ENCODE measurements around the gene ARID3C. TPM values are rescaled to one million over a fixed set of nuclear protein-coding genes. Genes with fewer than 3 reads are reported as not detected.
"Not testable (repeated sequence)": the region's sequence is repeated elsewhere in the genome, so short reads cannot be mapped to it uniquely, and the experiment has no call there.

ARID3C gene
- total and polyA plus RNA-seq, 9 donors = 0.07 to 0.15 (median 0.12) TPM; not detected in 4

DNA sequence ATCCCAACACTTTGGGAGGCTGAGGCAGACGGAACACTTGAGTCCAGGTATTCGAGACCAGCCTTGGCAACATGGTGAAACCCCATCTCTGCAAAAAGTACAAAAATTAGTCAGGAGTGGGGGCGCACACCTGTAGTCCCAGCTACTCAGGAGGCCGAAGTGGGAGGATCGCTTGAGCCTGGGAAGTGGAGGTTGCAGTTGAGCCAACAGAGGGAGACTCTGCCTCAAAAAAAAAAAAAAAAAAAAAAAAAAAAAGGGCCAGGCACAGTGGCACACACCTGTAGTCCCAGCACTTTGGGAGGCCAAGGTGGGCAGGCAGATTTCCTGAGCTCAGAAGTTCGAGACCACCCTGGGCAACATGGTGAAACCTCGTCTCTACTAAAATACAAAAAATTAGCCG is 10.5 kb upstream of the ARID3C start:
- H3K4me3 ChIP-seq (ENCODE audit: low read length); H3K27me3 ChIP-seq (ENCODE audit: control insufficient read depth, insufficient read depth, low read length); H3K27ac ChIP-seq (ENCODE audit: low read length); H3K9me3 ChIP-seq (replicated peaks; ENCODE audit: control insufficient read depth, low read depth, low read length); DNase-seq: not testable (repeated sequence)
- peaks cover 34% of the 10 kb centered on the region for H3K4me1 ChIP-seq (ENCODE audit: control insufficient read depth, insufficient read depth, low read length)
- 72% methylated on average over 6 of the region's 8 CpGs for WGBS (ENCODE audit: insufficient coverage)
- peaks cover 14% of the 10 kb centered on the region for H3K36me3 ChIP-seq (ENCODE audit: control insufficient read depth, insufficient read depth, low read length)

DNA sequence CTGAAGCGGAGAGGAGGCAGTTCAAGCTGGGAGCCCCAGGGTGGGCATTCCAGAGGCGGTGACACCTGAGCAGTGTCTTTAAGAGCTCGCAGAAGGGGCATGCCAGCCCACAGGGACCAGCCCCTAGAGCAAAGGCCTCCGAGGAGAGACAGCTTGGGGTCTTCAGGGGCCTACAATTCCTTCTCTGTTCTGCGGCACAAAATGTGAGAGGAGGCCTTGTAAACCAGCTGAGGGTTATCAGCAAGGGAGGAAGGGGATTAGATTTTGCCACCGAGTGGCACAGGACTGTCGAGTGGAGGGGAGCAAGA is 9.2 kb upstream of the ARID3C start:
- peaks cover 37% of the 10 kb centered on the region for H3K4me1 ChIP-seq (ENCODE audit: control insufficient read depth, insufficient read depth, low read length)
- H3K27ac ChIP-seq (ENCODE audit: low read length) = peak overlapping the region; percentile 80
- no peak for DNase-seq
- H3K9me3 ChIP-seq (replicated peaks; ENCODE audit: control insufficient read depth, low read depth, low read length) = no peaks in the 10 kb centered on the region
- WGBS (ENCODE audit: insufficient coverage) = 0% methylated on average over 4 of the region's 7 CpGs
- H3K36me3 ChIP-seq (ENCODE audit: control insufficient read depth, insufficient read depth, low read length) = peaks cover 14% of the 10 kb centered on the region
- H3K27me3 ChIP-seq (ENCODE audit: control insufficient read depth, insufficient read depth, low read length) = no peaks in the 10 kb centered on the region
- peak overlapping the region; percentile 81 for H3K4me3 ChIP-seq (ENCODE audit: low read length)

- Histone ChIP-seq H3K9me3 (replicated peaks; ENCODE audit: control insufficient read depth, low read depth, low read length) (no peaks in the 10 kb centered on the region), H3K4me3 (ENCODE audit: low read length) (peak within 1 kb of the TSS; percentile 81), H3K27me3 (ENCODE audit: control insufficient read depth, insufficient read depth, low read length) (no peaks in the 10 kb centered on the region), H3K36me3 (ENCODE audit: control insufficient read depth, insufficient read depth, low read length) (peaks cover 14% of the 10 kb centered on the region), H3K27ac (ENCODE audit: low read length) (peak within 1 kb of the TSS; percentile 80), H3K4me1 (ENCODE audit: control insufficient read depth, insufficient read depth, low read length) (peaks cover 37% of the 10 kb centered on the region)
- peak; percentile 96 for DNase-seq
- under 1% methylated on average over 74 of the region's 74 CpGs for WGBS (ENCODE audit: insufficient coverage)
Measured at GRCh38 chr9:34637356-34638137, 8.7 kb upstream of the ARID3C start, which contains the start of gene SIGMAR1. Gene SIGMAR1, minus strand, starts transcription at chr9:34637787. Its CDS starts 90 bp downstream, at chr9:34637697.

GRCh38 chr9:34636791-34637355 is 8.0 kb upstream of the ARID3C start:
- H3K36me3 ChIP-seq (ENCODE audit: control insufficient read depth, insufficient read depth, low read length) = peaks cover 14% of the 10 kb centered on the region
- no peaks in the 10 kb centered on the region for H3K9me3 ChIP-seq (replicated peaks; ENCODE audit: control insufficient read depth, low read depth, low read length)
- WGBS (ENCODE audit: insufficient coverage) = 1% methylated on average over 18 of the region's 23 CpGs
- no peaks in the 10 kb centered on the region for H3K27me3 ChIP-seq (ENCODE audit: control insufficient read depth, insufficient read depth, low read length)
- peak overlapping the region; percentile 69 for H3K27ac ChIP-seq (ENCODE audit: low read length)
- peak overlapping the region; percentile 81 for H3K4me3 ChIP-seq (ENCODE audit: low read length)
- H3K4me1 ChIP-seq (ENCODE audit: control insufficient read depth, insufficient read depth, low read length) = peaks cover 37% of the 10 kb centered on the region
- no peak for DNase-seq

GRCh38 chr9:34635556-34635955 is 6.7 kb upstream of the ARID3C start:
- Histone ChIP-seq H3K36me3 (ENCODE audit: control insufficient read depth, insufficient read depth, low read length) (peaks cover 14% of the 10 kb centered on the region), H3K9me3 (replicated peaks; ENCODE audit: control insufficient read depth, low read depth, low read length) (no peaks in the 10 kb centered on the region), H3K27ac (ENCODE audit: low read length) (no peak overlapping the region), H3K4me1 (ENCODE audit: control insufficient read depth, insufficient read depth, low read length) (peaks cover 37% of the 10 kb centered on the region), H3K27me3 (ENCODE audit: control insufficient read depth, insufficient read depth, low read length) (peaks cover 7% of the 10 kb centered on the region), H3K4me3 (ENCODE audit: low read length) (no peak overlapping the region)
- no peak for DNase-seq
- 95% methylated on average over 12 of the region's 14 CpGs for WGBS (ENCODE audit: insufficient coverage)

DNA sequence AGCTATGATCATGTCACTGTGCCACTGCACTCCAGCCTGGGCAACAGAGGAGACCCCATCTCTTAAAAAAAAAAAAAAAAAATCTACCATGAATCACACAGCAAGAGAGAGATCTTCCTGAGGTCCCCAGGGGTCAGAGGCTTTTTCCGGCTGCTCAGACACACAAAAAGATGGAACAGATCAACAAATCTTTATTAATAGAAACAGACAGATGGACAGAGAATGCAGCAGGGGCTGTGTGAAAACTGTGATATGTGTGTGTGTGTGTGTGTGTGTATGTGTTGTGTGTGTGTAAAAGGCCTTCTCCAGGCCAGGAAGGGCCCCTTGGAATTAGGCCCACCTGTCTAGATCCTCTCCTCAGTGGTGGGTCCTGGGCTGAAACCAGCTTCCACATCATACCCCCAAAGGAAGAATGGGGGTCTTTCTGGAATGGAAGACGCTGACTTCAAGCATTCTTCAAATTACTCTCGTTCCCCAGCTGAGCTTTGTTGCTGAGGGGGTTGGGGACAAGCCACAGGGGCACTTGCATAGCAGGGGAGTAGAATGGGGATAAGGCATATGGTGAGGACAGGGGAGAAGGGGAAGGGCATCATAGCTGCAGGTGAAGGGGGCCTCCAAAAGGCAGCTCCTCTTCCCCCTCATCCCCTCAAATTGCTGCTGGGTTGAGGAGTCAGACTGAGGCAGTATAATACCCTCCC is 5.8 kb upstream of the ARID3C start:
- DNase-seq = no peak
- Histone ChIP-seq H3K36me3 (ENCODE audit: control insufficient read depth, insufficient read depth, low read length) (peaks cover 14% of the 10 kb centered on the region), H3K4me3 (ENCODE audit: low read length) (no peak overlapping the region), H3K27ac (ENCODE audit: low read length) (no peak overlapping the region), H3K9me3 (replicated peaks; ENCODE audit: control insufficient read depth, low read depth, low read length) (no peaks in the 10 kb centered on the region), H3K4me1 (ENCODE audit: control insufficient read depth, insufficient read depth, low read length) (peaks cover 37% of the 10 kb centered on the region), H3K27me3 (ENCODE audit: control insufficient read depth, insufficient read depth, low read length) (peaks cover 16% of the 10 kb centered on the region)
- WGBS (ENCODE audit: insufficient coverage) = no CpG with 5 or more reads among the region's 3 CpGs

- H3K9me3 ChIP-seq (replicated peaks; ENCODE audit: control insufficient read depth, low read depth, low read length) = no peaks in the 10 kb centered on the region
- H3K27me3 ChIP-seq (ENCODE audit: control insufficient read depth, insufficient read depth, low read length) = peaks cover 23% of the 10 kb centered on the region
- peak; percentile 70 for DNase-seq
- peaks cover 14% of the 10 kb centered on the region for H3K36me3 ChIP-seq (ENCODE audit: control insufficient read depth, insufficient read depth, low read length)
- WGBS (ENCODE audit: insufficient coverage) = 0% methylated on average over 1 of the region's 3 CpGs
- peaks cover 40% of the 10 kb centered on the region for H3K4me1 ChIP-seq (ENCODE audit: control insufficient read depth, insufficient read depth, low read length)
- H3K4me3 ChIP-seq (ENCODE audit: low read length) = no peak overlapping the region
- H3K27ac ChIP-seq (ENCODE audit: low read length) = no peak overlapping the region
Measured at GRCh38 chr9:34633851-34634550, 5.1 kb upstream of the ARID3C start.

- 46% methylated on average over 3 of the region's 5 CpGs for WGBS (ENCODE audit: insufficient coverage)
- H3K27me3 ChIP-seq (ENCODE audit: control insufficient read depth, insufficient read depth, low read length) = peaks cover 30% of the 10 kb centered on the region
- H3K4me1 ChIP-seq (ENCODE audit: control insufficient read depth, insufficient read depth, low read length) = peaks cover 37% of the 10 kb centered on the region
- DNase-seq = no peak
- peaks cover 14% of the 10 kb centered on the region for H3K36me3 ChIP-seq (ENCODE audit: control insufficient read depth, insufficient read depth, low read length)
- no peak overlapping the region for H3K27ac ChIP-seq (ENCODE audit: low read length)
- H3K9me3 ChIP-seq (replicated peaks; ENCODE audit: control insufficient read depth, low read depth, low read length) = no peaks in the 10 kb centered on the region
- no peak overlapping the region for H3K4me3 ChIP-seq (ENCODE audit: low read length)
Measured at GRCh38 chr9:34633166-34633565, 4.3 kb upstream of the ARID3C start.

- H3K9me3 ChIP-seq (replicated peaks; ENCODE audit: control insufficient read depth, low read depth, low read length) = no peaks in the 10 kb centered on the region
- DNase-seq = no peak
- H3K4me1 ChIP-seq (ENCODE audit: control insufficient read depth, insufficient read depth, low read length) = peaks cover 16% of the 10 kb centered on the region
- WGBS (ENCODE audit: insufficient coverage) = 41% methylated on average over 3 of the region's 5 CpGs
- peaks cover 8% of the 10 kb centered on the region for H3K36me3 ChIP-seq (ENCODE audit: control insufficient read depth, insufficient read depth, low read length)
- no peak overlapping the region for H3K4me3 ChIP-seq (ENCODE audit: low read length)
- peaks cover 53% of the 10 kb centered on the region for H3K27me3 ChIP-seq (ENCODE audit: control insufficient read depth, insufficient read depth, low read length)
- no peak overlapping the region for H3K27ac ChIP-seq (ENCODE audit: low read length)
Measured at GRCh38 chr9:34630402-34631154, 1.7 kb upstream of the ARID3C start.
